CD4-positive, alpha-beta T cell treated with Interleukin-17A for 4 hours (primary cell): ENCODE results near the gene TMEM244.
A peak's percentile ranks its signal among the peaks of the same experiment; 100 is the strongest.
"Not testable (repeated sequence)": the region's sequence is repeated elsewhere in the genome, so short reads cannot be mapped to it uniquely, and the experiment has no call there.

Source experiments
- DNase-seq: peaks from one replicate; pipeline ENCODE4 v3.0.0-alpha.2; 2020; ENCODE audit warnings: mixed read lengths

TMEM244 gene, protein sequence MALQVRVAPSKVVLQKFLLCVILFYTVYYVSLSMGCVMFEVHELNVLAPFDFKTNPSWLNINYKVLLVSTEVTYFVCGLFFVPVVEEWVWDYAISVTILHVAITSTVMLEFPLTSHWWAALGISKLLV

DNA sequence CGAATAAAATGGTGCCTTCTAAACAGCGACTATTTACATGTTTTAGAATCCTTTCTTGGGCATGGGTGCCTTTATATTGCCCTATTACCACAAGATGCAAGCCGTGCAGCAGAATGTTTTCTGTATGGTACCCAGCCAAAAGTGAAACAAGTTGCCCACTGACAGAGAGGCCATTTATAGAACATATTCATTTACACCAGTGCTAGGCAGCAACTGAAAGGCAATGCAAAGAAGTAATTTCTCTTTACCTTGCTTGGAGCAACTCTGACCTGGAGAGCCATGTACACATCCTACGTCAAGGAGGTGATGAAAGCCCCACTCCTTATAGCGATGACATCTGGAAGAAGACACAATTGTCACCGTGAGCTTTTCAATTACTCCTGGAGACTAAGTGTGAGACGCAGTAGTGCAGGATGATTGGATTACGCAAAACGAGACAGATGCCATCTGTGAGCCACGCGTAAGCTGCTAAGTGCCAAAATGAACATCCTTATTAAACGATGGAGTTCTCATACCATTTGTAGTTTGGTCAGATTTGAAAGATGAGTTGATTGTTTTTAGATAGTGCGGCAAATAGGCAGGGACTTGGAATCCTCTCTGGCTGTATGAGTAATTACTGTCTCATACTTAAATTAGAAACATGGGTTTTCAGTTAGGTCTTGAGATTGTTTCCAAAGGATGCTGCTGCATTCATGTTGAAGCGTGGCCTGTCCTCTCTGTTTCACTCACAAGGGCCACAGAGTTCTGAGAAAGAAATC lies at the start of gene TMEM244:
Gene TMEM244 (minus strand): TSS at position 408 of the 758 bp plus-strand sequence. CDS start 127 bp downstream, at position 281.
- DNase-seq, result no peak

DNA sequence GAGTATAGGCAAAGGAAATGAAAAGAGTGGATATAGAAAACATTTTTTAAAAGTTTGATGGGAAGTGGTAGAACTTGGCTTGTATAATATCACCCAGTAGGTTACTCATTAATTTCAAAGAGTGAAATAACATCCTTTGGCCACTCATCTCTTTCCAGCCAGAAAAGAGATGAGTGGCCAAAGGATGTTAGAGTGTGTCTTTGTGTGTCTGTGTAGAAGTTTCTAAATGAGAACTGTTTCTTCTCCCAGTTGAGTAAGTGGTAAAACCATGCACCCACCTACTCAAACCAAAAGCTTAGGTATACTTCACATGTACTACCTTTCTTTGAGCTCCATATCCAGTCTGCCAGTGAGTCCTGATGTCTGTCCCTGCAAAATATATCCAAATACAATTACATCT lies 47.7 kb upstream of the TMEM244 start:
- no peak for DNase-seq

DNA sequence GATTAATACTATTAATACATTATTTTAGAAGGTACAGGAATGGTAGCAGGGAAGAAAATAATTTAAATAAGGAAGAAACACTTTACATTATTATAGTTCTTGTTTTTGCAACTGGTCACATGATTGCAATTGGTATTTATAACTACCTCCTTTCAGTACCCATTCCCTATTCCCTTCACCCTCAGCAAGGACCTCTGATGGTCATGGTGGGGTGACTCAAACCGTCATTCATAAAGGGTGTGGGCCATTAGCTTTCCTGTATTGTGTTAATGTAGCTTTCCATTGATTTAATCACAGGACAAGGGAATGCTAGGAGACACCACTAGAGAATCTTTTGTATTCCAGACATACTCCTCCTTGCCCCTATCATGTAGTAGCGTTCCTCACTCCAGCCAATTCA lies 47.2 kb upstream of the TMEM244 start:
- DNase-seq, result no peak

DNA sequence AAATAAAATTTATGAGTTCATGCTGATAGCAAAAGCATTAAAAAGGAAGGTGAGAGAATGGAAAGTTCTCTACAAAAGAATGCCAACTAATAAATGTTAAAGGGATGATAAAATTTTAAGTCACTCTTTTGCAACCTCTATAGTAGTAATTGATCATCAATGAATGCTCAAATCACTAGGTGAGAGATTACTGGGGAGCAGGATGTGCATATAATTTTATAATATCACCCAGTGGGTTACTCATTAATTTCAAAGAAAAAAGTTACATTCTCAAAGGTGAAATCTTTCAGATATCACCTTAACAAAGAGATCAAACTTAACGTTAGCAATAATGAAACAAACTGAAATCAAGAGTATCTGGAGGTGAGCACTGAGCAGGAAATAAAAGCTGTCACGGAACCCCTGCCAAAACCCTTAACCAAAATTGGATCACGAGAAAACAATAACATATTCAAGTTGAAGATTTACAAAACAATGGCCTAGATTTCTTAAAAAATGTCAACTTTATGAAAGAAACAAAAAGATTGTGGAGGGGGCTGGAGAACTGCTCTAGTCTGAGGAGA lies 45.5 kb upstream of the TMEM244 start:
- no peak for DNase-seq

DNA sequence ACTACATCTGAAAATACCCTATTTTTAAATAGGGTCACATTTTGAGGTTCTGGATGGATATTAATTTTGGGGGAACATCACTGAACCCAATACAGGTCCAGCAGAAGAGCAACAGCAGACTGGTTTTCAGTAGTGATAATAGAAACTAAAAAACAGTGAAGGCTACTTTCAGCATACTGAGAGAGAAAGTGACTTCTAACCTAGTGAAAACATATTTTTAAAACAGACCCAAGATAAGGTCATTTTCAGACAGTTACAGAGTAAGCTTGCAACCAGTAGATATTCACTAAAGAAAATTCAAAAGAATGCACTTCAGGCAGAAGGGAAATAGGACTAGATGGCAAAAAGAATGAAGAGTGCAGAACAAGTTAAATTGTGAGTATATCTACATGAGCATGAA lies 42.0 kb upstream of the TMEM244 start:
- DNase-seq, result no peak

DNA sequence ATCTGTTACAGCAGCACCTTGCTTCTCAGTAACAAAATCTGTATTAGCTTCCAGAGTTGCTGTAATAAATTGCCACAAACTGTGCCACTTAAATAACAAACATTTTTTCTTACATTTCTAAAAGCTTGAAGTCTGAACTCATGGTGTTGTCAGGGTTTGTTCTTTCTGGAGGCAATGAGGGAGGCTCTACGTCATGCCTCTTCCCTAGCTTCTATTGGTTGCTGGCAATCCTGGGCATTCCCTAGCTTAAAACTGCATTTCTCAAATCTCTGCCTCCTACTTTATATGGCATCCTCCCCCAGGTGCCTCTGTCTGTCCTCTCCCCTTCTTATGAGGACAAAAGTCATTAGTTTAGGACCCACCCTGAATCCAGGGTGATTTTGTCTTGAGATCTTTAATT lies 41.6 kb upstream of the TMEM244 start:
- DNase-seq, result no peak

DNA sequence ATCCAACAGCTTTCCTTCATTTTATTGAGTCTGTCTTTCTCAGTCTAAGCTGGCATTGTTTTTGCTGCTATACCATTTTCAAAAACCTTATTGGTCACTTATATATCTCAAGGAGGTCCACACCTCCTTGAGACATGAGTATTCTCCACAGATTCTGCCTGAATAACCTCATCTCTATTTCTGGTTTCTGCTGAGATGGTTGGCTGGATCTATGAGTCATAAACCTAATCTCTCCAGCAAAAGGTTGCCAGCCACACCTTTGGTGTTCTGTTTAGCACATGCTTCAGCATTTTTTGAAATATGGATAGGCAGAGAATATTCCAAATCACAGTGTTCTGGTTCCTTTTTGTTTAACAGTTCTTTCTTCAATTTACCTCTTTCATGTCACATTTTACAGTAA lies 40.8 kb upstream of the TMEM244 start:
- DNase-seq, result no peak

DNA sequence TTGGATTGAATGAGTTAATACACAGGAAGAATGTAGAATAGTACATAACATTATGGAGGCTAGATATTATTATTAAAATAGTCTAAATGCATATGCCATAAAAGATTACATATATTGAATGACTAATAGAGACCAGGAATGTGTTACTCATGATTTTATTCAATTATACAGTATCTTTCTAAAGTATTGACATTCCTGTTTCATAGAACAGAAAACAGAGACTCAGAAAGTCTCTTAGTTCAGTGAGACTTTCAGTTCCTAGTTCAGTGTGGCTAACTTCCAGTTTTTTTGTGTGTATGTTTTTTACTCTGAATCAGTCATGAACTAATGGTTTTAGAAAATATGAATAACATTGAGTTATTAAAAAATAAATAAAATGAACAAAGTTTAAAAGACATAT lies 34.6 kb upstream of the TMEM244 start:
- DNase-seq, result no peak

DNA sequence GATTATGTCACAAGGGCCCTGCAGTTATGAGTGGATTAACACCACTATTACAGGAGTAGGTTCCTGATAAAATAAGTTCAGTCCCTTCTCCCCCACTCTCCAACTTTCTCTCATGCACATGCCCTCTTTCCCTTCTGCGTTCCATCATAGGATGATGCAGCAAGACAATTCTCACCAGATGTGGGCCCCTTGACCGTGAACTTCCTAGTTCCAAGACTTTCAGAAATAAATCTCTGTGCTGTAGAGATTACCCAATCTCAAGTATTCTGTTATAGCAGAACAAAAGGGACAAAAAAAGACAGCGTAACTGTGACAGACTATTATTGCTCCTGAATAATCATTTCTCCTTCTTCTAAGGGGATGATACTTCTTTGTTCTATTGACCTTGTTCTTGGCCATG lies 33.8 kb upstream of the TMEM244 start:
- no peak for DNase-seq

DNA sequence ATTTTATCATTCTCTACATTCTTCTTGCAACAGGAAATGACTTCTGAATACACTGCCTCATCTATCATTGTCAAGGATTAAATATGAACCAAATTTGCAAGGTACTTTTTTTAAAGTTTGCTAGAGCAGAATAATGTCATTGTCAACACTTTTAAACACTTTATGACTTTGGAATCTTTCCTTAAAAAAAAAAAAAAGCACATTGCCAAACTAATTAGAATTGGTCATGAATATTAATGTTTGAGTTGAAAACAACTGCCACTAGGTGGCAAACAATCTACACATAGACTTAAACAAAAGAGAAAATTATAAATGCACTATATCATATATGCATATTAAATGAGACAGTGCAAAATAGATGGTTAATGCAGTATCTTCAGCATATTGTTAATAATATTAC lies 32.5 kb upstream of the TMEM244 start:
- DNase-seq, result no peak

DNA sequence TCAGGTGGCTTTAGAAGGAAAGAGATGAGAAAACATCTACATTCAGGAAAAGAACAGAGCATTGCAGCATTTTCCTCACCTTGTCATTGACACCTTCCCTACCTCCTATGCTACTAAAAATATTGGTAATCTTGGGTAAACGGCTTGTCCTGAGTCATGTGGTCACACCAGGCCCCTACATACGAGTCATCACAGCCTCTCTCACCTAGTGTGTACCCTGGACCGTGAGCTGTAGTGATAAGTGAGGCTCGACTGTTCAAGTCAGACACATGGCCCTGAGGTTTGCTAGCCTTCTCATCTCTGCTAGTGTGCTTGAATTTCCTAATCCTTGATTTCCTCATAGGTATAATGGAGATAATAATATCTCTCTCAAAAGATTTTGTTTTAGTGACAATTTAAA lies 29.6 kb upstream of the TMEM244 start:
- no peak for DNase-seq

DNA sequence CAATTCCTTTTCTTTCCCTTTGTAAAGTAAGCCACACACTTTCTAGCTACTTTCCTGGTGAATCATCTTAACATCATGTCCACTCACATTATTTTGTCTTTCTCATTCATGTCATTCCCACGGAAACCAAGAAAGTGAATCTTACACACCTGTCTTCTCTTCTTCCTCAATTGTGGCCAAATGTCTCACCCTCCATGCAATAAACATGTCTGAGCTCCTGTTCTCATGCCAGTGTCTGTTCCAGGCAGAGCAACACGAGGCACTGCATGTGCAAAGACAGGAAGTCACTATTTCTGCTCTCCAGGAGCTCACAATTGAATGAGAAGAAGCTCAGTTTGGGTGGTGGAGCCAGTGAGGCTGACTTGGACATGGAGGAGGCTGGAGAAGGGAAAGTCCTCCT lies 29.0 kb upstream of the TMEM244 start:
- no peak for DNase-seq

DNA sequence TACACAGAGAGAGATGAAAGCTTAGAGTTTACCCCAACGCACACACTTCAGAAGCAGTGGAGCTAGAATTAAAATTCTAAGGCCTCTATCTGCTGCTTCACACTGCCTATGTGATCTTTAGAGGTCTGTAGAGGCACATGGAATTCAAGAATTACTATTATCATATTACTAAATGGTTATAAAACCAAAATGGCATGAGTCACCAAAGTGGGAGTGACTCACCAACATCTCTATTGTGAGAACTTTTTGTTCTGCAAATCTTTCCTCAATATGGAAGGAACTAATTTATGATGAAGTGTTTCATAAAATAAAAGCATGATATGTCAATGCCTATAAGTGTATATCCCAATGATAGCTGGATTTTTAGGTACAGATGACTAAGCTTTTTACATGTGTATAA lies 28.5 kb upstream of the TMEM244 start:
- peak; percentile 6 for DNase-seq

DNA sequence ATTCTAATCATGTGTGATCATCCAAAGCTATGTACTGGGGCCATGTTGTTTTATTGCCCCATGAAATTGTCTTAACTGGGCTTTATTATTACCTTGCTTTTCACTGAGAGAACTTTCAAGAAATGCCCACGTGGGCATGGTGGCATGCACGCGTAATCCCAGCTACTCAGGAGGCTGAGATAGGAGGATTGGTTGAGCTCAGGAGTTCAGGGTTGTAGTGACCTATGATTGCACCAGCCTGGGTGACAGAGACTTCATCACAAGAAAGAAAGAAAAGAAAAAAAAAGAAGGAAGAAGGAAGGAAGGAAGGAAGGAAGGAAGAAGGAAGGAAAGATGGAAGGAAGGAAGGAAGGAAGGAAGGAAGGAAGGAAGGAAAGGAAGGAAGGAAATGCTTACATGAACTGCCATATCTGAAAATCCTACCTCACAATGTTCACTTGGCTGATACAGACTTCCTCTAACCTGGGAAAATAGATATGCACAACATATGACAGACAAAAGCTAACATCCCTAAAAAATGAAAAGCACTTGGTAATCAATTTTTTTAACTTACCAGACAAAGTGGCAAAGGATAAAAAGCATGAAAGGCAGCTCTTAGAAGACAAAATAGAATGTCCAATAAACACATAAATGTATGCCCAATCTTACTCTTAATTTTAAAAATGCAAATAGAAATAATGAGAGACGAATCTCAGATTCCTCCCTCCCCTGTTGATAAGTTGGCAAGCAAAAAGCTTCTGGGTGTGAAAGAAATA lies 25.5 kb upstream of the TMEM244 start:
- no peak for DNase-seq

DNA sequence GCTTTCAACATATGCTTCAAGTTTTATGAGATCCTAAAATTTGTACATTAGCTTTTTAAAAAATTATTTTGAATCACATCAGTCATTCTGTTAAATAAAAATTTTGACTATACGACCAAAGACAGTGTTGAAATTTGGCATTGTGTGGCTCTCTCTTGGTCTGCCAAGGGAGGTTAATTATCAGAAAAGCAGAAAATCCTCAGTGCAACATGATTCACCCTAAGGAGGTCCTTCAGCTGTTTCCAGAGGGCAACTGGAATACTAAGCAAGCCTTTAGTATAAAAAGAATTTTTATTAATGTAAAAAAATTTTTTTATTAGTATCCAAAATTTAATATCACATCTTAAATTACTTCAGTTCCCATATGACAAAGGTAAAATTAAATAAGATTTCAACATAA lies 23.1 kb upstream of the TMEM244 start:
- DNase-seq, result no peak

DNA sequence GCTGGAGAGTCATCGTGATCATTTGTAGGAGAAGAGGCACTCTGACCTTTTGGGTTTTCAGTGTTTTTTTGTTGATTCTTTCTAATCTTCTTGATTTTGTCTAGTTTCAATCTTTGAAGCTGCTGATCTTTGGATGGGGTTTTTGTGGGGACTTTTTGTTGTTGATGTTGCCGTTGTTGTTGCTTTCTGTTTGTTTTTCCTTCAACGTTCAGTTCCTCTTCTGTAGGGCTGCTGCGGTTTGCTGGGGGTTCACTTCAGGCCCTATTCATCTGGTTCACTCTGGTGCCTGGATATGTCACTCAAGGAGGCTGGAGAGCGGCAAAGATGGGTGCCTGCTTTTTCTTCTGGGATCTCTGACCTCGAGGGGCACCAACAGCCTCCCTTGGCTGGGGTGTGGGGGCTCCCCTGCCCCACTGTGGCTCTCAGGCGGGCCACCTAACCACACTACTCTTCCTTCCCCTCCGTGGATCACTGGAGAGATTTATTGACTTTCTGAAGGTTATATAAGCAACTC lies 21.5 kb upstream of the TMEM244 start:
- no peak for DNase-seq

DNA sequence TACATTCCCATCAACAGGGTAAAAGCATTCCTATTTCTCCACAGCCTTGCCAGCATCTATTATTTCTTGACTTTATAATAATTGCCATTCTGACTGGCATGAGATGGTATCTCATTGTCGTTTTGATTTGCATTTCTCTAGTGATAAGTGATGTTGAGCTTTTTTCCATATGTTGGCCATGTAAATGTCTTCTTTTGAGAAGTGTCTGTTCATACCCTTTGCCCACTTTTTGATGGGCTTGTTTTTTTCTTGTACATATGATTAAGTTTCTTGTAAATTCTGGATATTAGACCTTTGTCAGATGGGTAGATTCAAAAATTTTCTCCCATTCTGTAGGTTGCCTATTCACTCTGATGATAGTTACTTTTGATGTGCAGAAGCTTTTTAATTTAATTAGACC lies 16.8 kb upstream of the TMEM244 start:
- not testable (repeated sequence) for DNase-seq

DNA sequence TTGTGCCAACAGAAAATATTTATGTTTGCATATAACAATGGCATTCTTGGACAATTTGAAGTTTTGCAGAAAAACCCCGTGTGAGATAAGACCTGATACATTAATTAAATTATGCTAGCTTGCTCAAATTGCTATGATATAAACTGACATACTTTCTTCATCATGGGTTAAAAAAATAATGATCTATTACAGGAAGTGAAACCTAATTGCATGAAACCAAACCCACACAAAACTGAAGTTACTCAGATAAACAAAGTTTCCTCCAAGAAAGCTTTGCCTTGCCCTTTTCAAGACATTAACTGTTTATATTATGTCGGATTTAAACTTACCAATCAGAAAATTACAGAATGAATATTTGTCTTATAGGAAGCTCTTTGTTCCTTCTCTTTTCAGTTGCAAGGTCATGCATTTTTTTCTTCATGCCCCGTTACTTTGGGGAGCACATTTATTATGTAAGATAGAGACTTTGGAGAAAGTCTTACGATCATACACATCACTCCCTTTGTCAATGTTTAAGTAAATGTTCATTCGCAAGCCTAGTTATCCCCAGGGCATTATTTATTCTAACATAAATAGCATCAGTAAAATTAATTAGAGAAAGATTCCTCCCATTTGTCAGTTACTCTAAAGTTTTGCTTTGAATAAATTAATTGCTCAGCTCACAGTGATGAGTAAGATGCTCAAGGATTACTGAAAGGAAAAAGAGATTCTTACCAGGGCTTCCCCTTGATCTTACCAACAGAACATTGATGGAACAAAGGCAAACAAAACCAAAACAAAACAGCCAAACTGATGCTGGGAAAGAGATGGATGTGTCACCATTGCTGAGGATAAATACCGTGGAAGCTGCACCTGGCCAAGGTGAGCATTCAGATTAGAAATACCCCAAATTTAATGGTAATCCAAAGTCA lies 14.8 kb upstream of the TMEM244 start:
- DNase-seq, result no peak

DNA sequence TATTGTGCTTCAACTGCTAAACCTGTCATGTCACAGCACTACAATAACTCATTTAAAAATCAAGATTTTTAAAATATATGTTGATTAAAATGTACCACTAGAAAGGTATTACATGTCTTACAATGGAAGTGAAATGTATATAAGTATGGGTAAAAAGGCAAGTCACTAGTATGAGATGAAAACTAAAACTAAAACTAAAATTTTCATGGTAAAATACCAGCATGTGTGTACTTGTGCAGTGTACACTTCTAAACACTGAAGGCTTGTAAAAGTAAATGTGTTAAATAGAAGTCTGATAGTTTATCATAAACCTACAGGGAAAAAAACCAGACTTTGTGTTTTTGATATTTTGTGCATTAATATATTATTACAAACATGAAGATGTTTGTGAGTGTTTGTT lies 13.7 kb upstream of the TMEM244 start:
- no peak for DNase-seq

DNA sequence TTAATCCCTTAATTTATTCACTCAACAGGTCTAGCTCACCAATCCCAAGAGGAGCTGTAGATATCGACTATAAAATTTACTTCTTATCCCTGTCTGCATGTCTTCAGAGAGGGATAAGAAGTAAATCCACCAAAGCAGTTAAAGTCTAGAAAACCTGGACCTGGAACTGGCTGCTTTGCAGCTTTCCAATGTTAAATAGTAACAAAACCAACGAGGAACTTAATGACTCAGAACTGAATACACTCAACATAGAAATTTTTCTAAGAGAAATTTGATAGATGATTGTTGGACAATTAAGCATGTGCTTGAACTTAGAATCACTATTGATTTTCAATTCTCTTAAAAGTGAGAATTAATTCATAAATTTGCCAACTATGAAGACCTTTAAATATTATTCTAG lies 11.5 kb upstream of the TMEM244 start:
- no peak for DNase-seq

DNA sequence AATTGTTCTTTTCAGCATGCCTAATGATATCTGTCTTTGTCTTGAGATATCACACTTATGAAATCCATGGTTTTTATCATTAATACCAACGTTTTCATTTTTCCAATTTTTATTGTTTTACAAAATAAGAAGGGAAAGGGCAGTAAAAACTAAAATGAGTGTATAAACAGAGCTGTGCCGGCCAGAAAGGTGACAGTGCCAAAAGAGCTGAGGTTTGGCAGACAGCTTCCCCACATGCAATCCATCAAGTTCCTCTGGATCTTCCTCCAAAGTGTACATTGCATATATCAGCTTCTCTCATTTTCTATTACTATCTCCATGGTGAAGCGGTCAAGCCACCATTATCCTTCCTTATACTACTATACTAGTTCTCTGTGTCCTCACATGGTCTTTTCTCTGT lies 10.1 kb upstream of the TMEM244 start:
- DNase-seq, result no peak

DNA sequence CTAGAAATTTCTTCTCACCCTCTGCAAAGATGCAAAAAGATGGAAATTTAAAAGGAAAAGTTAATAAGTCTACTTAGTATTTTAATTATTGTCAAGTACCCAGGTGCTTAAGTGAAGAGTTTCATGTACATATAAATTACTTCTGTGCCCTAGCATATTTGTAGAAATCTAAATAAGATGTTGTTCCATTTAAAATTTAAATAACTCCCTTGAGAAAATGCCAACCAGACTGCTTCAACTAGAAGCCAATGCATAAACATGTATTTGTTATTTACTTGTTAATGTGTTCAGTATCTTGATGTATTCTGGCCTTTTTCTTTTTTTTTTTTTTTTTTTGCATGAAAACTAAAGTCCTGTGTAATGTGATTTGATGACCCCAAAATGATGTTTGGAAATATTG lies 6.3 kb upstream of the TMEM244 start:
- DNase-seq, result no peak

DNA sequence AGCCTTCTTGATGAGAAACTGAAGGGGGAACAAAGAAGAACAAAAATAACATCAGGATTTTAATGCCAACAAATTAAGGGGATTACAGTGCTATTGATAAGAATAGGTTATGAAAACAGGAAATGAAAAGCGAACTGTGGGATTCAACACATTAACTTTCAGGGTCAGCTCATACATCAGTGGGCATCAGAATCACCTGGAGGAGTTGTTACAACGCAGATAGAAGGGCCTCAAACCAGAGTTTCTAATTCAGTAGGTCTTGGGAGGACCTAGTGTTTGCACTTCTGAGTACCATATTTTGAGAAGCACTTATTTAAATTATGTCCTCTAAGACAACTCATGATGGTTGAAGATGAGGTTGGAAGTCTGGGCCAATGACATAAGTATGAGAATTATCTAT lies 5.6 kb upstream of the TMEM244 start:
- no peak for DNase-seq
